Activated T-cell treated with anti-CD3 and anti-CD28 coated beads, Interleukin-2, amount 50 U/mL, for 72 hours (primary cell): ENCODE results near the gene PEF1. TPM values are rescaled to one million over a fixed set of nuclear protein-coding genes. Genes with fewer than 3 reads are reported as not detected.
A peak's percentile ranks its signal among the peaks of the same experiment; 100 is the strongest.

Source experiments
- ATAC-seq, 2 donors: fragments of 150-1000 bp; cut with Tn5 transposase; replicated peaks in 1 of 2; 2 replicates each; pipeline ENCODE4 v1.10.0; 2021; ENCODE audit warnings: moderate library complexity in 2 of 2, mild to moderate bottlenecking in 1 of 2
- DNase-seq, 2 donors: peaks; one replicate each; pipeline ENCODE4 v3.0.0; 2021 to 2022; ENCODE audit warnings: mixed read lengths in 1 of 2
- H3K27ac Mint-ChIP-seq: one replicate; pipeline ENCODE4 v1.8.0; 2022; ENCODE audit warnings: mild to moderate bottlenecking, moderate library complexity, mixed read lengths
- H3K27me3 Mint-ChIP-seq: one replicate; pipeline ENCODE4 v1.8.0; 2022; ENCODE audit warnings: low read depth, mixed read lengths
- H3K36me3 Mint-ChIP-seq, 2 donors: one replicate each; pipeline ENCODE4 v1.8.0; 2022; ENCODE audit warnings: mixed read lengths in 2 of 2, mild to moderate bottlenecking in 1 of 2; ENCODE audit not compliant: insufficient read depth in 2 of 2
- H3K4me1 Mint-ChIP-seq: one replicate; pipeline ENCODE4 v1.8.0; 2022; ENCODE audit warnings: low read depth, mixed read lengths
- H3K4me3 Mint-ChIP-seq, 2 donors: one replicate each; pipeline ENCODE4 v1.8.0; 2022; ENCODE audit warnings: mild to moderate bottlenecking in 2 of 2, mixed read lengths in 2 of 2, moderate library complexity in 2 of 2
- H3K9me3 Mint-ChIP-seq, 2 donors: one replicate each; pipeline ENCODE4 v1.8.0; 2022; ENCODE audit warnings: mixed read lengths in 2 of 2
- total RNA-seq, 2 donors: library from RNA; stranded (reverse); gene quantifications; one replicate each; pipeline ENCODE4 v1.2.3, GENCODE V29; 2022

The PEF1 gene
- total RNA-seq, 2 donors from 2014 or later, result 55.1 to 63.1 TPM

DNA sequence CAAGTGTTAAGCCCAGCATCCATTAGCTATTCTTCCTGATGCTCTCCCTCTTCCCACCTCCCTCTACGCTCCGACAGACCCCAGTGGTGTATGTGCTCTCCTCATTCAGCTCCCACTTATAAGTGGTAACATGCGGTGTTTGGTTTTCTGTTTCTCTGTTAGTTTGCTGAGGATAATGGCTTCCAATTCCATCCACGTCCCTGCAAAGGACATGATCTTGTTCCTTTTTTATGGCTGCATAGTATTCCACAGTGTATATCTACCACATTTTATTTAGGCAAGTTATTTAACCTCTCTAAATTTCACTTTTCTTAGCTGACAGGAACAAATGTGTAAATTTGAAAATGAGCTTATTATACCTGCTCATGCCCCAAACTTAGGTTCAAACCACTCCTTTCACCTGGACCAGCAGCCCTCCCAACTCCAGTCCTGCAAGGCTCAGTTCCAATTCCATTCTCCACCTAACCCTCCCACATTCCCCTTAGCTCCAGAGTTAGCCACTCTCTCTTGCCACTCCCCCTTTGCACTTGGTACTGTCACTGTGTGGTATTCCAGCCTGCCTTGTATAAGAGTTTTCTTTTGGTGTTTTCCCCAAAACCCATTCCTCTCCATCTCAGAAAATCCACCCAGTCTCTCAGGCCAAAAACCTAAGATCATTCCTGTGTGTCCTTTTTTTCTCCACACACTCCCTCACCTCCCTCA, 1.7 kb upstream of the PEF1 start:
- Mint-ChIP-seq H3K27ac (no peak overlapping the region), H3K4me3 (peak overlapping the region; percentile 90 to 93), H3K36me3 (peaks cover 0 to 3% of the 10 kb centered on the region in 2 donors), H3K27me3 (no peaks in the 10 kb centered on the region), H3K4me1 (peaks cover 29% of the 10 kb centered on the region), H3K9me3 (no peaks in the 10 kb centered on the region)
- no peak for ATAC-seq
- DNase-seq, result no peak

DNA sequence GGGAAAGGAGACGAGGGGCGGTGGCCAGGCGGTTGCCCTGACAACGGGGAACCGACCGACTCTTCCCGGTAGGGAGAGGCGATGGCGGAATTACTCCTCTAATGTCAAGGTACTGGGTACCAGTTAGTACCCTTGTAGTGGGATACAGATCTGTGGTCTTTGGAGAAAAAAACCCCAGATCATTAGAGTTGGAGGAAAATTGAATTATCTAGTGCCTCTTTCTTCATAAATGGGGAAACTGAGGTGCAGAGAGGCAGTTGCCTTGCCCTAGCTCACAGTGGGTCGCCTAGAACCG, 545 bp upstream of the PEF1 start:
- Mint-ChIP-seq H3K4me1 (peaks cover 29% of the 10 kb centered on the region), H3K27ac (peak overlapping the region; percentile 97), H3K9me3 (no peaks in the 10 kb centered on the region), H3K4me3 (peak overlapping the region; percentile 90 to 93), H3K36me3 (peaks cover 0 to 3% of the 10 kb centered on the region in 2 donors), H3K27me3 (no peaks in the 10 kb centered on the region)
- ATAC-seq, result no peak
- no peak for DNase-seq

DNA sequence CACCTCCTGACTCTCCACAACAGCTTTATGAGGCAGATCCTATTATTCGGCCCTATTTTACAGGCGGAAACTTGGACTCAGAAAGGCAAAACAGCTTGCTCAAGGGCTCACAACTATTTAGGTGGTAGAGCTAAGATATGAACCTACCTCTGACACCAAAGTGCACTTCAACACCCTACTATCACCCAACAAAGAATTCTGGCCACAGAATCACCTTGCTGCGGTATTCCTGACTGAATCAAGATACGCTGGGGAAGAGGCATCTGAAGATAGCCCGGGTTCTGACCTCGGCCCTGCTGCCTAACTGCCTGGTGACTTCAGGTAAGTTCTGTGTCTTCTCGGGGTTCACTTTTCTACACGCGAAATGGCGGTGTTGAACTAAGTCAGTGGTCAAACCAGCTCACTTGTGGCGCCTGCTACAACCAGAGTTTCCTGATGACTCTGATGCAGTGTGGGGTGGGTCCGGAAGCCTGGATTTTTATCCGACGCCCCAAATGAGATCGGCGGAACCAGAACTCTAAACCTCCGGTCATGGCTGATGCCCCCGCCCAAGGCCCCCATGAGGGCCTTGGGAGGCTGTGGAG, 608 bp downstream of the PEF1 start:
- H3K4me1 Mint-ChIP-seq, result peaks cover 29% of the 10 kb centered on the region
- peak; percentile 72 to 75 for ATAC-seq
- H3K36me3 Mint-ChIP-seq, result peaks cover 0 to 3% of the 10 kb centered on the region in 2 donors

DNA sequence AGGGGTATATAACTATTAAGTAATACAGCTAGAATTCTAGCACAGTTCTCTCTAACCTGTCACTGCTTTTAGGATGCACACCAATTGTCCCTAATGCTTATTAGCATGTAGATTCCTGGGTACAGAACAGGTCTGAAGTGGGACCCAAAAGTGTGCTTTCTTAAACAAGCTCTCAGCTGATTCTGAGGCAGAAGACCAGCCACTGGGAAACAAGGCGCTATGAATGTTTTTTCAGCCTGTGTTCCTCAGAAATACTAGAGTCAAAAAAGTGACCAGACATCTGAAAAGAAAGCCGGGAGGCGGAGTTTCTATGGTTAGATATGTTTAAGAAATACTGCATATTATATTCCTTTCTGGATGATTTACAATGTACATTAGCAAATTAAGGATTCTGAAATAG, 1.8 kb downstream of the PEF1 start:
- no peak for ATAC-seq
- peaks cover 0 to 3% of the 10 kb centered on the region in 2 donors for H3K36me3 Mint-ChIP-seq
- peaks cover 29% of the 10 kb centered on the region for H3K4me1 Mint-ChIP-seq
- no peak for DNase-seq
- no peaks in the 10 kb centered on the region for H3K9me3 Mint-ChIP-seq
- H3K27me3 Mint-ChIP-seq, result no peaks in the 10 kb centered on the region
- H3K4me3 Mint-ChIP-seq, result no peak overlapping the region
- H3K27ac Mint-ChIP-seq, result no peak overlapping the region

More for the DNA sequence above, 608 bp downstream of the PEF1 start:
- Mint-ChIP-seq H3K27me3 (no peaks in the 10 kb centered on the region), H3K4me3 (peak overlapping the region; percentile 90 to 93), H3K27ac (peak overlapping the region; percentile 97), H3K9me3 (no peaks in the 10 kb centered on the region)
- peak in 1 of 2 donors; percentile 80 for DNase-seq

GRCh38 chr1:31642366-31642765, 2.3 kb downstream of the PEF1 start:
- H3K27ac Mint-ChIP-seq, result no peak overlapping the region
- H3K4me1 Mint-ChIP-seq, result peaks cover 30% of the 10 kb centered on the region
- DNase-seq, result no peak
- H3K4me3 Mint-ChIP-seq, result no peak overlapping the region
- H3K36me3 Mint-ChIP-seq, result peaks cover 0 to 3% of the 10 kb centered on the region in 2 donors
- H3K9me3 Mint-ChIP-seq, result no peaks in the 10 kb centered on the region
- no peaks in the 10 kb centered on the region for H3K27me3 Mint-ChIP-seq
- no peak for ATAC-seq

- Mint-ChIP-seq H3K4me1 (peaks cover 27% of the 10 kb centered on the region), H3K27me3 (no peaks in the 10 kb centered on the region), H3K9me3 (no peaks in the 10 kb centered on the region), H3K4me3 (no peak overlapping the region), H3K27ac (no peak overlapping the region), H3K36me3 (peaks cover 0 to 3% of the 10 kb centered on the region in 2 donors)
- ATAC-seq, result no peak
- no peak for DNase-seq
Measured at GRCh38 chr1:31640964-31641363, 3.7 kb downstream of the PEF1 start.

DNA sequence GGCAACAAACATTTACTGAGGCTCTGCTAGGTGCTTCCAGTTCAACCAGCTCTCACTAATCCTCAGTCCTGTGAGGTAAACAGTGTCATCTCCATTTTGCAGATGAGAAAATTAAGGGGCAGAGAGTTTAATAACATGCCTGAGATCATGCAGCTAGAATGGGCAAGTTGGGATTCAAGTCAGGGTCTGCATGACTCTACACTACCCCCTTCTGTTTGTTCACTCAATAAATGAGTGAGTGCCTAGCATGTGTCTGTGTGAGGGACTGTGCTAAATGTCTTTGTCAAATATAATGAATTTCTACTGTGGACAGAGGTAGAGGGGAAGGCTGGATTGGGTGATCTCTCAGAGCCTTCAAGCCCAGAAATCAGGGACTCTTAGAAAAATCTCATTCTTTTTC, 4.5 kb downstream of the PEF1 start:
- ATAC-seq (no peak), DNase-seq (no peak)
- Mint-ChIP-seq H3K4me1 (peaks cover 20% of the 10 kb centered on the region), H3K27me3 (no peaks in the 10 kb centered on the region), H3K36me3 (peaks cover 0 to 3% of the 10 kb centered on the region in 2 donors), H3K9me3 (no peaks in the 10 kb centered on the region), H3K4me3 (no peak overlapping the region), H3K27ac (no peak overlapping the region)

DNA sequence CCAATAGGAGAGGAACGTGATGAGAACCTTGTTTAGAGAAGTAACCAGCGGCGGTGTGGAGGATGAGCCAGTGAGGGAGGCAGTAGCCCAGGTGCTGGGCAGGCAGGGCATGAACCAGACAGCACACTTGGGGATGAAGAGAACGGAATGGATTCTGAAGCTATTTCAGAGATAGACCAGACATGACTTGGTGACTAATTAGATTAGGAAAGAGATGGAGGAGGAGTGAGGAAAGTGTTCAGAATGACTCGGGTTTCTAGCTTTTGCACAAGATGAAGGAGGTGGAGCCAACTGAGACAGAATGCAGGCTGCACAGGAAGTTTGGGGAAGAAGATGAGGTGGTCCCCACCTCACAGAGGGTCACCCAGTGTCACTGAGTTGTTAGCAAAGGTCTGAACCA, 5.1 kb downstream of the PEF1 start:
- ATAC-seq, result no peak
- DNase-seq, result no peak
- Mint-ChIP-seq H3K27ac (no peak overlapping the region), H3K36me3 (no peaks in the 10 kb centered on the region), H3K4me3 (no peak overlapping the region), H3K27me3 (no peaks in the 10 kb centered on the region), H3K4me1 (peaks cover 20% of the 10 kb centered on the region), H3K9me3 (no peaks in the 10 kb centered on the region)

GRCh38 chr1:31637915-31638673, 6.6 kb downstream of the PEF1 start:
- ATAC-seq (no peak), DNase-seq (no peak)
- Mint-ChIP-seq H3K4me3 (no peak overlapping the region), H3K4me1 (peaks cover 10% of the 10 kb centered on the region), H3K9me3 (no peaks in the 10 kb centered on the region), H3K36me3 (no peaks in the 10 kb centered on the region), H3K27ac (no peak overlapping the region), H3K27me3 (no peaks in the 10 kb centered on the region)

- Mint-ChIP-seq H3K9me3 (no peaks in the 10 kb centered on the region), H3K27me3 (no peaks in the 10 kb centered on the region), H3K4me1 (peaks cover 10% of the 10 kb centered on the region), H3K27ac (no peak overlapping the region), H3K36me3 (peaks cover 1 to 2% of the 10 kb centered on the region in 2 donors), H3K4me3 (no peak overlapping the region)
- DNase-seq (peak; percentile 35 to 43), ATAC-seq (no peak)
Measured at GRCh38 chr1:31633117-31633516, 11.6 kb downstream of the PEF1 start.

DNA sequence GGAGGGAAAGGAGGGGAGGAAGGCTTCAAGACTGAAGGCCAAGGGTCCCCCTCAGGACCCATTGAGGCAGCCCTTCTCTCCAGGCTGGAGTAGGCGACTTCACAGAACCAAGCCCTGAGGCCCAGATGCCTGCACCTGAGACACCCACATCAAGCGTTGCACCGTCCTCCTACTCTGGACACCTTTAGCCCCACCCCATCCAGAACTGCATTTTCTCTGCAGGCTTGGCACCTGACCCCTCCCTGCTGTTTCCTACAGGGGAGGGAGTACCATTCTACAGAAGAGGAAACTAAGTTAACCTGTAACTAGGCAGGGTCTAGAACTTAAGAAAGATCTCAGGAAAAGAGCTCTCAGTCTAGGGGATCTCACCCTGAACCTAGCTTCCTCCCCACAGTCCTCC, 12.0 kb downstream of the PEF1 start:
- peaks cover 10% of the 10 kb centered on the region for H3K4me1 Mint-ChIP-seq
- no peak for DNase-seq
- H3K4me3 Mint-ChIP-seq, result no peak overlapping the region
- no peak for ATAC-seq
- no peaks in the 10 kb centered on the region for H3K27me3 Mint-ChIP-seq
- no peaks in the 10 kb centered on the region for H3K9me3 Mint-ChIP-seq
- H3K27ac Mint-ChIP-seq, result no peak overlapping the region
- H3K36me3 Mint-ChIP-seq, result peaks cover 1 to 2% of the 10 kb centered on the region in 2 donors

- DNase-seq (no peak), ATAC-seq (no peak)
- H3K9me3 Mint-ChIP-seq, result no peaks in the 10 kb centered on the region
- no peaks in the 10 kb centered on the region for H3K27me3 Mint-ChIP-seq
- H3K36me3 Mint-ChIP-seq, result peaks cover 1 to 2% of the 10 kb centered on the region in 2 donors
- H3K4me1 Mint-ChIP-seq, result peaks cover 3% of the 10 kb centered on the region
- no peak overlapping the region for H3K4me3 Mint-ChIP-seq
- no peak overlapping the region for H3K27ac Mint-ChIP-seq
Measured at GRCh38 chr1:31628931-31629556, 15.6 kb downstream of the PEF1 start.

GRCh38 chr1:31627930-31628559, 16.6 kb downstream of the PEF1 start:
- Mint-ChIP-seq H3K4me1 (peaks cover 8% of the 10 kb centered on the region), H3K27ac (no peak overlapping the region)

More at GRCh38 chr1:31627930-31628559, 16.6 kb downstream of the PEF1 start:
- no peaks in the 10 kb centered on the region for H3K9me3 Mint-ChIP-seq
- no peak overlapping the region for H3K4me3 Mint-ChIP-seq
- peaks cover 1 to 2% of the 10 kb centered on the region in 2 donors for H3K36me3 Mint-ChIP-seq
- no peaks in the 10 kb centered on the region for H3K27me3 Mint-ChIP-seq
- DNase-seq (no peak), ATAC-seq (no peak)
